ENCODE results near the gene STXBP2. TPM values are rescaled to one million over a fixed set of nuclear protein-coding genes. Genes with fewer than 3 reads are reported as not detected.
A peak's percentile ranks its signal among the peaks of the same experiment; 100 is the strongest.
"Not testable (repeated sequence)": the region's sequence is repeated elsewhere in the genome, so short reads cannot be mapped to it uniquely, and the experiment has no call there.

The STXBP2 gene
- total RNA-seq, 1 experiment from 2014 or later, result 102 TPM

DNA sequence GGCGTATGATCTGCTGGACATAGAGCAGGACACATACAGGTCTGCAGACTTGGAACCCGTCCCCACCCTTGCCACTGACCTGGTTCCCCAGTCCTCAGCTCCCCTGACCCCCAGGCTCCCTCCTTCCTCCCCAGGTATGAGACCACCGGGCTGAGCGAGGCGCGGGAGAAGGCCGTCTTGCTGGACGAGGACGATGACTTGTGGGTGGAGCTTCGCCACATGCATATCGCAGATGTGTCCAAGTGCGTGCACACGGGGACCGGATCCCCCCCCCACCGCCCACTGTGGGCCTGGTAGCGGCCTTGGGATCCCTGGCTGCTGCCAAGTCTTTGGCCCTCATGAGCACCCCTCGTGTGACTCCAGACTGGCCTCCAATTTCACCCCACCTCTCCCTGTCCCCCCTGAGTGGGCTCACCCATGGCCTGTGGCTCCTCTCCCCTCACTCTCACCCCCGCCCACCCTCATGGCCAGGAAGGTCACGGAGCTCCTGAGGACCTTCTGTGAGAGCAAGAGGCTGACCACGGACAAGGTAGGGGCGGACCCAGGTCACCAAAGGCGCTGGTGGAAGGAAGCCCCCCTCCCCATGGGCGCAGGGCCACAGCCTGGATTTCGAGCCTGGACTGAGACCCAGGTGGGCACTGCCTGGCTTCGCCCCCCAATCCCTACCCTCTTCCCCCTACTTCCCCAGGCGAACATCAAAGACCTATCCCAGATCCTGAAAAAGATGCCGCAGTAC lies 5.6 kb downstream of the STXBP2 start:
- in situ Hi-C loops (cut with HindIII; ENCODE audit: low pct_unique_long_range_greater_than_20kb, low sequenced_read_pairs) (no loop called here), intact Hi-C loops (cut with micrococcal nuclease; ENCODE audit: unreplicated experiment) (no loop called here)
- POLR2A ChIA-PET, result no interaction called here
- no peak overlapping the region for H3K4me3 ChIP-seq (ENCODE audit: low read depth in 2 of 2, low read length in 2 of 2)
- TF ChIP-seq, protein P1, sequence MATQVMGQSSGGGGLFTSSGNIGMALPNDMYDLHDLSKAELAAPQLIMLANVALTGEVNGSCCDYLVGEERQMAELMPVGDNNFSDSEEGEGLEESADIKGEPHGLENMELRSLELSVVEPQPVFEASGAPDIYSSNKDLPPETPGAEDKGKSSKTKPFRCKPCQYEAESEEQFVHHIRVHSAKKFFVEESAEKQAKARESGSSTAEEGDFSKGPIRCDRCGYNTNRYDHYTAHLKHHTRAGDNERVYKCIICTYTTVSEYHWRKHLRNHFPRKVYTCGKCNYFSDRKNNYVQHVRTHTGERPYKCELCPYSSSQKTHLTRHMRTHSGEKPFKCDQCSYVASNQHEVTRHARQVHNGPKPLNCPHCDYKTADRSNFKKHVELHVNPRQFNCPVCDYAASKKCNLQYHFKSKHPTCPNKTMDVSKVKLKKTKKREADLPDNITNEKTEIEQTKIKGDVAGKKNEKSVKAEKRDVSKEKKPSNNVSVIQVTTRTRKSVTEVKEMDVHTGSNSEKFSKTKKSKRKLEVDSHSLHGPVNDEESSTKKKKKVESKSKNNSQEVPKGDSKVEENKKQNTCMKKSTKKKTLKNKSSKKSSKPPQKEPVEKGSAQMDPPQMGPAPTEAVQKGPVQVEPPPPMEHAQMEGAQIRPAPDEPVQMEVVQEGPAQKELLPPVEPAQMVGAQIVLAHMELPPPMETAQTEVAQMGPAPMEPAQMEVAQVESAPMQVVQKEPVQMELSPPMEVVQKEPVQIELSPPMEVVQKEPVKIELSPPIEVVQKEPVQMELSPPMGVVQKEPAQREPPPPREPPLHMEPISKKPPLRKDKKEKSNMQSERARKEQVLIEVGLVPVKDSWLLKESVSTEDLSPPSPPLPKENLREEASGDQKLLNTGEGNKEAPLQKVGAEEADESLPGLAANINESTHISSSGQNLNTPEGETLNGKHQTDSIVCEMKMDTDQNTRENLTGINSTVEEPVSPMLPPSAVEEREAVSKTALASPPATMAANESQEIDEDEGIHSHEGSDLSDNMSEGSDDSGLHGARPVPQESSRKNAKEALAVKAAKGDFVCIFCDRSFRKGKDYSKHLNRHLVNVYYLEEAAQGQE (IDR thresholded peaks at IDR 0.05; ENCODE audit: insufficient read depth in 1 of 2, low read depth in 2 of 2, low read length in 1 of 2), result no peak
- TF ChIP-seq, protein P2, sequence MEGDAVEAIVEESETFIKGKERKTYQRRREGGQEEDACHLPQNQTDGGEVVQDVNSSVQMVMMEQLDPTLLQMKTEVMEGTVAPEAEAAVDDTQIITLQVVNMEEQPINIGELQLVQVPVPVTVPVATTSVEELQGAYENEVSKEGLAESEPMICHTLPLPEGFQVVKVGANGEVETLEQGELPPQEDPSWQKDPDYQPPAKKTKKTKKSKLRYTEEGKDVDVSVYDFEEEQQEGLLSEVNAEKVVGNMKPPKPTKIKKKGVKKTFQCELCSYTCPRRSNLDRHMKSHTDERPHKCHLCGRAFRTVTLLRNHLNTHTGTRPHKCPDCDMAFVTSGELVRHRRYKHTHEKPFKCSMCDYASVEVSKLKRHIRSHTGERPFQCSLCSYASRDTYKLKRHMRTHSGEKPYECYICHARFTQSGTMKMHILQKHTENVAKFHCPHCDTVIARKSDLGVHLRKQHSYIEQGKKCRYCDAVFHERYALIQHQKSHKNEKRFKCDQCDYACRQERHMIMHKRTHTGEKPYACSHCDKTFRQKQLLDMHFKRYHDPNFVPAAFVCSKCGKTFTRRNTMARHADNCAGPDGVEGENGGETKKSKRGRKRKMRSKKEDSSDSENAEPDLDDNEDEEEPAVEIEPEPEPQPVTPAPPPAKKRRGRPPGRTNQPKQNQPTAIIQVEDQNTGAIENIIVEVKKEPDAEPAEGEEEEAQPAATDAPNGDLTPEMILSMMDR (IDR thresholded peaks at IDR 0.05), result no peak
- TF ChIP-seq SIN3A (IDR thresholded peaks at IDR 0.05; ENCODE audit: borderline replicate concordance, insufficient read depth, low read depth, low read length) (no peak), POLR2AphosphoS5 (IDR thresholded peaks at IDR 0.05; ENCODE audit: low read depth, low read length) (no peak), TCF7L2 (IDR thresholded peaks at IDR 0.05; ENCODE audit: low read depth, low read length) (no peak)
- H3K9me3 ChIP-seq (ENCODE audit: control insufficient read depth, insufficient read depth, low read depth, low read length), result no peaks in the 10 kb centered on the region
- no peaks in the 10 kb centered on the region for H3K4me1 ChIP-seq (ENCODE audit: control insufficient read depth, insufficient read depth, low read length)
- ATAC-seq (no peak), DNase-seq (ENCODE audit: low read depth, low spot score) (no peak)
- H3K27ac ChIP-seq (ENCODE audit: low read length), result no peak overlapping the region
- H3K27me3 ChIP-seq (ENCODE audit: control insufficient read depth, insufficient read depth, low read length), result no peaks in the 10 kb centered on the region
- BruUV-seq (replicated peaks), result no TSS peak
- CTCF ChIA-PET, result no interaction called here
- H3K36me3 ChIP-seq (ENCODE audit: control insufficient read depth, insufficient read depth, low read length), result no peaks in the 10 kb centered on the region

DNA sequence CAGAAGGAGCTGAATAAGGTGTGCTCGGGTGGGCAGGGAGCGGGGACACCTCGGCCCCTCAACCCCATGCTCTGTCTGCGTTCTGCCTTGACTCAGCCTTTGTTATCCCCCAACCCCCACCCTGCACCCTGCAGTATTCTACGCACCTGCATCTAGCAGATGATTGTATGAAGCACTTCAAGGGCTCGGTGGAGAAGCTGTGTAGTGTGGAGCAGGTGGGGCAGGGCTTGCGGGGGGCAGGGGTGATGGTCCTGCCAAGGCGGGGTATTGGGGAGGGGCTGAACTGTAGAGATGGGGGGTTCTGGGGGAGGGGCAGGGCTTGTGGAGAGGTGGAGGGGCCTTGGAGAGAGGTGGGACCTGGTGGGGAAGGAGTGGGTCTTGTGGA lies 6.1 kb downstream of the STXBP2 start:
- ChIA-PET POLR2A (no interaction called here), CTCF (no interaction called here)
- H3K36me3 ChIP-seq (ENCODE audit: control insufficient read depth, insufficient read depth, low read length), result no peaks in the 10 kb centered on the region
- BruUV-seq (replicated peaks), result no TSS peak
- DNase-seq (ENCODE audit: low read depth, low spot score) (no peak), ATAC-seq (no peak)
- H3K27me3 ChIP-seq (ENCODE audit: control insufficient read depth, insufficient read depth, low read length), result no peaks in the 10 kb centered on the region
- H3K4me1 ChIP-seq (ENCODE audit: control insufficient read depth, insufficient read depth, low read length), result no peaks in the 10 kb centered on the region
- intact Hi-C loops (cut with micrococcal nuclease; ENCODE audit: unreplicated experiment), result no loop called here
- H3K27ac ChIP-seq (ENCODE audit: low read length), result no peak overlapping the region
- H3K4me3 ChIP-seq (ENCODE audit: low read depth in 2 of 2, low read length in 2 of 2), result no peak overlapping the region
- no peaks in the 10 kb centered on the region for H3K9me3 ChIP-seq (ENCODE audit: control insufficient read depth, insufficient read depth, low read depth, low read length)
- TF ChIP-seq SIN3A (IDR thresholded peaks at IDR 0.05; ENCODE audit: borderline replicate concordance, insufficient read depth, low read depth, low read length) (no peak), POLR2AphosphoS5 (IDR thresholded peaks at IDR 0.05; ENCODE audit: low read depth, low read length) (no peak), TCF7L2 (IDR thresholded peaks at IDR 0.05; ENCODE audit: low read depth, low read length) (no peak)
- TF ChIP-seq, protein P2 (IDR thresholded peaks at IDR 0.05), result no peak
- TF ChIP-seq, protein P1 (IDR thresholded peaks at IDR 0.05; ENCODE audit: insufficient read depth in 1 of 2, low read depth in 2 of 2, low read length in 1 of 2), result no peak
- in situ Hi-C loops (cut with HindIII; ENCODE audit: low pct_unique_long_range_greater_than_20kb, low sequenced_read_pairs), result no loop called here

DNA sequence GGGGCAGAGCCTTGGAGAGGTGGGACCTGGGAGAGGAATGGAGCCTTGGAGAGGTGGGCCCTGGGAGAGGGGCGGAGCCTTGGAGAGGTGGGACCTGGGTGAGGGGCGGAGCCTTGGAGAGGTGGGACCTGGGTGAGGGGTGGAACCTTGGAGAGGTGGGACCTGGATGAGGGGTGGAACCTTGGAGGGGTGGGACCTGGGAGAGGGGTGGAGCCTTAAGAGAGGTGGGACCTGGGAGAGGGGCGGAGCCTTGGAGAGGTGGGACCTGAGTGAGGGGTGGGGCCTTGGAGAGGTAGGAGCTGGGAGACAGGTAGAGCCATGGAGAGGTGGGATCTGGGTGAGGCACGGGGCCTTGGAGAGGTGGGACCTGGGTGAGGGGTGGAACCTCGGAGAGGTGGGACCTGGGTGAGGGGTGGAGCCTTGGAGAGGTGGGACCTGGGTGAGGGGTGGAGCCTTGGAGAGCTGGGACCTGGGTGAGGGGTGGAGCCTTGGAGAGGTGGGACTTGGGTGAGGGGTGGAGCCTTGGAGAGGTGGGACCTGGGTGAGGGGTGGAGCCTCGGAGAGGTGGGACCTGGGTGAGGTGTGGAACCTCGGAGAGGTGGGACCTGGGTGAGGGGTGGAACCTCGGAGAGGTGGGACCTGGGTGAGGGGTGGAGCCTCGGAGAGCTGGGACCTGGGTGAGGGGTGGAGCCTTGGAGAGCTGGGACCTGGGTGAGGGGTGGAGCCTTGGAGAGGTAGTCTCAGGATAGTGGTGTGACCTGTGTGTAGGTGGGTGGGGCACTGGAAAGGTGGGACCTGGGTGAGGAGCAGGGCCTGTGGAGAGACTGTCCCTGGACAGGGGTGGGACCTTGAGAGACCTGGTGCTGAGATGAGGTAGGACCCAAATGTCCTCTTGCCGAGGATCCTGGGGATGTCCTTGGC lies 7.0 kb downstream of the STXBP2 start:
- ChIA-PET CTCF (interaction anchor here (0.6 kb wide), 2 partner anchors 104 to 133 kb away, joined by 4 to 6 read pairs; no protein-coding TSS in a partner anchor), POLR2A (interaction anchor here (0.6 kb wide), 1 partner anchor 23 kb away, joined by 6 read pairs; no protein-coding TSS in a partner anchor)
- not testable (repeated sequence) for H3K27ac ChIP-seq (ENCODE audit: low read length)

More for the DNA sequence above, 7.0 kb downstream of the STXBP2 start:
- H3K9me3 ChIP-seq (ENCODE audit: control insufficient read depth, insufficient read depth, low read depth, low read length); H3K36me3 ChIP-seq (ENCODE audit: control insufficient read depth, insufficient read depth, low read length); DNase-seq (ENCODE audit: low read depth, low spot score); intact Hi-C loops (cut with micrococcal nuclease; ENCODE audit: unreplicated experiment); H3K27me3 ChIP-seq (ENCODE audit: control insufficient read depth, insufficient read depth, low read length); H3K4me3 ChIP-seq (ENCODE audit: low read depth in 2 of 2, low read length in 2 of 2); ATAC-seq; in situ Hi-C loops (cut with HindIII; ENCODE audit: low pct_unique_long_range_greater_than_20kb, low sequenced_read_pairs); H3K4me1 ChIP-seq (ENCODE audit: control insufficient read depth, insufficient read depth, low read length): not testable (repeated sequence)
- TSS peak; percentile 45 for BruUV-seq (replicated peaks)
